ENCODE data around the gene NEK11.
"Not testable (repeated sequence)": the region's sequence is repeated elsewhere in the genome, so short reads cannot be mapped to it uniquely, and the experiment has no call there.

Gene NEK11

DNA sequence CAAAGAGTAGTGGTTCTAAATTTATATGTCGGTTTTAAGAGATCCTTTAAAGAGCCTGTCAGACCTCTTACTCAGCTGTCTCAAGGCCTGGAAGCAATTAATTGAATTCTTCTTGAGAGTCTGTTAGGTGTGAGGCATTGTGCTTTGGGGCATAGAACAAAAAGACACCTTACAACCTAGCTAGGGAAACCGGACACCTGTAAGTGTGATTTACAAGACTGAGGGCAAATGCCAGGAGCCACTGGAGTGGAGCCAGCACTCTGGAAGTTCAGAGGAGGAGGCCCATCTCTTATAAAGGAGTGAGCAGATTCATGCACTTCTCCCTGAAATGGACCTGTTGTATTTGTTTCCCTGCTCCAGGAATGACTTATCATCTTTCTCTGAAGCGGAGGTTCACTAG is 257.2 kb downstream of the NEK11 start:
- in situ Hi-C loops (cut with MboI; ENCODE audit: low sequenced_read_pairs): no loop called here

- in situ Hi-C loops (cut with MboI; ENCODE audit: low sequenced_read_pairs): no loop called here
Measured at GRCh38 chr3:131284302-131284701, 257.6 kb downstream of the NEK11 start.

DNA sequence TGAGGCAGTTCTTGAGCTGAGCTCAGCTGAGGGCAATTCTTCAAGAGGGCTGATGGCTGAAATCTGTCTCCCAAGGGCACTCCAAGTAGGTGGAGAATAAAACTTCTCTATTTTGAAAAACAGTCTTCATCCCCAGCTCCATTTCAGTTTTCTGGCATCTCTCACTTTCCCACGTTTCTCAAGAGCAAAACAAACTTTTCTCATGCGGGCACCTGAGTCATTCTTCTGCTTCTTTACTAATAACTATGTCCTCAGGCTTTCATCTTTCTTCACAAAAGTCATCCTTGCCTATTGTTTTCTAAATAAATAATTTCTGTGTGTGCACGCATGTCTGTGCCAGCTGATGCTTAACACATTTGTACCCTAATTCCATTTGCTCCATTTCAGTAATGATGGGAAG is 258.8 kb downstream of the NEK11 start:
- in situ Hi-C loops (cut with MboI; ENCODE audit: low sequenced_read_pairs): no loop called here

- in situ Hi-C loops (cut with MboI; ENCODE audit: low sequenced_read_pairs): no loop called here
Measured at GRCh38 chr3:131299836-131300235, 273.2 kb downstream of the NEK11 start.

GRCh38 chr3:131303848-131304247 is 277.2 kb downstream of the NEK11 start:
- in situ Hi-C loops (cut with MboI; ENCODE audit: low sequenced_read_pairs): no loop called here

DNA sequence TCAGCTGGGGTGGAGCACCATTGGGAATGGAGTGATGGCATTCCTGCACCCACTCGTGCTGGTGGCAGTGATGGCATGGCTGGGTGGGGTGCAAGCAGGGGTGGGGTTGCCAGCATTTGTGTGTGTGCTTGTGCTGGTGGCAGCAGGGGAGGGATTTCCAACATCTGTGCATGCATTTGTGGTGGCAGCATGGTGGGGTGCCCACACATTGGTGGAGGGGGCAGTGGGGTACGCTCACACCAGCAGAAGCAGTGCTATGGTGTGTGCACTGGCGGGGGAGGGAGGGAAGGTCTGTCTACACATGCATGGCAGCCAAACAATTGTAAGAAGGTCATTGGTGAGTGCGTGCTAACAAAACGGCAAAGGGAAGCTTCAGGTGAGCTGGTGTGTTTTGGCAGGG is 278.2 kb downstream of the NEK11 start:
- in situ Hi-C loops (cut with MboI; ENCODE audit: low sequenced_read_pairs): no loop called here

- in situ Hi-C loops (cut with MboI; ENCODE audit: low sequenced_read_pairs): no loop called here
Measured at GRCh38 chr3:131306242-131306641, 279.6 kb downstream of the NEK11 start.

DNA sequence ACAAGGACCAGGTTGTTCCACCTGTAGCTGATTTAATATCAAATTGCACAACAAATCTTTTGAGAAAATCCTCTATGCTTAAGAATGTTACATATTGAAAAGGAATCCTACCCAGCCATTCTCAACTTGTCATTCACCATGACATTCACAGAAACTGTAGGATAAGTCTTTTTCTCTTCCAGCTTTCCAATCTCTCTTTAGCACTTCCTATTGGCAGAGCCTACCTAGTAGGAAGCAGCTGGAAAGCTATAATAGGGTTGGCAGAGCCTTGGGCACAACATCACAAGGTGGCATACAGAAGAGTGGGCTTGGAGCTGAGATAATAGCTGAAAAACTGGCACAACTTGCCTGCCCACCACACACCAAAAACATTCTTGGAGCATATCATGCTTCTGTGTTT is 287.6 kb downstream of the NEK11 start:
- in situ Hi-C loops (cut with MboI; ENCODE audit: low sequenced_read_pairs): no loop called here

DNA sequence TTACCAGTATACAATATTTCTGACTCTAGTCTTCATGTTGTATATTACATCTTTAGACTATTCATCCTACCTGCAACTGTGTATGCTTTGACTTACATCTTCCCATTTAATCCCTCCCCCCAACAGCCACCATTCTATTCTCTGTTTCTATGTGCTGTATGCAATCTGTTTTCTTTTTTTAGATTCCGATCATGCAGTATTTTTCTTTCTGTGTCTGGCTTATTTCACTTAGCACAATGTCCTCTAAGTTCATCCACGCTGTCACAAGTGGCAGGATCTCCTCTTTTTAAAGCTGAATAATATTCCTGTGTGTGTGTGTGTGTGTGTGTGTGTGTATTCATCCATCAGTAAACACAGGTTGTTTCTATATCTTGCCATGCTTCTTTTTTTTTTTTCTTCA is 288.5 kb downstream of the NEK11 start:
- in situ Hi-C loops (cut with MboI; ENCODE audit: low sequenced_read_pairs): no loop called here

- in situ Hi-C loops (cut with MboI; ENCODE audit: low sequenced_read_pairs): no loop called here
Measured at GRCh38 chr3:131317667-131318066, 291.0 kb downstream of the NEK11 start.

- in situ Hi-C loops (cut with MboI; ENCODE audit: low sequenced_read_pairs): no loop called here
Measured at GRCh38 chr3:131323014-131323413, 296.3 kb downstream of the NEK11 start.

DNA sequence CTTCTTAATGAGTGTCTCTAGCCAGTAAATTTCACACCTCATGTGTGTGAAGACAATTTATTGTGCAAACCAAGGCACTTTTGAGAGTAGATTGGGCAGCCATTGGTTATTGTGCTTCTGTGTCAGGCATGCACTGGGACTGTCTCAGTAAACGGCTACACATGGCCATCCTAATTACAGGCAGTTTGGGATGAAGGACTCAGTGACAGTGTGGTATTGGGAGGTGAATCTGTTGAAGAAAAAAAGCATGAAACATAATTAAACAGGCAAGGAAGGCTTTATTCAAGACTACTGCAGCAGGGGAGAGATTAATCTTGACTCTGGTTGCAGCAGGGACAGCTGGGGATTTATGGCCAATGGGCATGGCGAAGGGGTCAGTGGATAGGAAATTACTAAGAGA is 297.1 kb downstream of the NEK11 start:
- in situ Hi-C loops (cut with MboI; ENCODE audit: low sequenced_read_pairs): no loop called here

GRCh38 chr3:131324923-131325322 is 298.2 kb downstream of the NEK11 start:
- in situ Hi-C loops (cut with MboI; ENCODE audit: low sequenced_read_pairs): no loop called here

GRCh38 chr3:131326307-131326706 is 299.6 kb downstream of the NEK11 start:
- in situ Hi-C loops (cut with MboI; ENCODE audit: low sequenced_read_pairs): no loop called here

- in situ Hi-C loops (cut with MboI; ENCODE audit: low sequenced_read_pairs): no loop called here
Measured at GRCh38 chr3:131328721-131329120, 302.0 kb downstream of the NEK11 start.

GRCh38 chr3:131329774-131330173 is 303.1 kb downstream of the NEK11 start:
- in situ Hi-C loops (cut with MboI; ENCODE audit: low sequenced_read_pairs): no loop called here

DNA sequence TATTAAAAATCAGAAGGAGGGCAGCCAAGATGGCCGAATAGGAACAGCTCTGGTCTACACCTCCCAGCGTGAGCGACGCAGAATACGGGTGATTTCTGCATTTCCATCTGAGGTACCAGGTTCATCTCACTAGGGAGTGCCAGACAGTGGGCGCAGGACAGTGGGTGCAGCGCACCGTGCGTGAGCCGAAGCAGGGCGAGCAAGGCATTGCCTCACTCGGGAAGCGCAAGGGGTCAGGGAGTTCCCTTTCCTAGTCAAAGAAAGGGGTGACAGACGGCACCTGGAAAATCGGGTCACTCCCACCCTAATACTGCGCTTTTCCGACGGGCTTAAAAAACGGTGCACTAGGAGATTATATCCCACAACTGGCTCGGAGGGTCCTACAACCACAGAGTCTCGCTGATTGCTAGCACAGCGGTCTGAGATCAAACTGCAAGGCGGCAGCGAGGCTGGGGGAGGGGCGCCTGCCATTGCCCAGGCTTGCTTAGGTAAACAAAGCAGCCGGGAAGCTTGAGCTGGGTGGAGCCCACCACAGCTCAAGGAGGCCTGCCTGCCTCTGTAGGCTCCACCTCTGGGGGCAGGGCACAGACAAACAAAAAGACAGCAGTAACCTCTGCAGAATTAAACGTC is 304.9 kb downstream of the NEK11 start:
- in situ Hi-C loops (cut with MboI; ENCODE audit: low sequenced_read_pairs): not testable (repeated sequence)

GRCh38 chr3:131338948-131339640 is 312.4 kb downstream of the NEK11 start:
- in situ Hi-C loops (cut with MboI; ENCODE audit: low sequenced_read_pairs): no loop called here

DNA sequence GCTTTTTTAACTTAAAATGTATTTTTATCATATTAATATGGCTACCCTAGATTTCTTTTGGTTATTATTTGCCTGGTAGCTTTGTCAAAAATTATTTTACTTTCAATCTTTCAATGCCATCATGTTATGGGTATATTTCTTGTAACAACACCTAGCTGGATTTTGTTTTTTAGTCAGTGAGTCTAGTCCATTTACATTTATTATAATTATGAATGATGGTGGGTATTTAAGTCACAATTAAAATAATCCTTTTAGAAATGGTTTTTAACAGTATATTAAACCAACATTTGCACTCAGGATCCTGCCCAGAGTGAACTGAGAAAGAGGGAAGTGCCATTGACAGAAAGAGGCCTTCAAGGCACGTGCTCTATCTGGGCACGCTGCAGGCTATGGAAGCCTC is 315.1 kb downstream of the NEK11 start:
- in situ Hi-C loops (cut with MboI; ENCODE audit: low sequenced_read_pairs): no loop called here

DNA sequence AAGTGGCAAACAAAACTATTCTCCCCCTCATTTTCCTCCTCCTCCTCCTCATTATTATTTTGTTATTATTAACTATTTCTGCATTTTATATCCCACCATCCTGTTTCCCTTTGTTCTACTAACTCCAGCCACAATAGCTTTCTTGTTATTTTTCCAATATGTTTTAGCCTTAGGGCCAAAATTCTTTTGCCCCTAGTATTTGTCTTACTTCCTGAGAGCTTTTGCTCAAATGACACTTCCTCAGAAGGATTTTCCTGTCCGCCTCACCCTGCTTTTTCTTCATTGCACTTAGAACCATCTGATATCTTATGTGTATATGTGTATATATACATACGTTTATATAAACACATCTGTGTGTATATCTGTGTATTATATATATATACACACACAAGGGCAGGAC is 322.2 kb downstream of the NEK11 start:
- in situ Hi-C loops (cut with MboI; ENCODE audit: low sequenced_read_pairs): no loop called here

DNA sequence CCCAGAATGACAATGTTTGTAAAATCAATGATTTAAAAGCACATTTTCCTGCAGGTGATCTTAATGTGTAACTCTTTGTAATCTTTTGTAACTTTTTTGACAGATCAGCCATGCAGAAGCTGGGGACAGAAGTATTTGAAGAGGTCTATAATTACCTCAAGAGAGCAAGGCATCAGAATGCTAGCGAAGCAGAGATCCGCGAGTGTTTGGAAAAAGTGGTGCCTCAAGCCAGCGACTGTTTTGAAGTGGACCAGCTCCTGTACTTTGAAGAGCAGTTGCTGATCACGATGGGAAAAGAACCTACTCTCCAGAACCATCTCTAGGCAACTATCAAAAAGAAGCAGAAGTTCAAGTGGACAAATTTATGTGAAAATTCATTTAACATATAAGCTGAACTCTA is 322.8 kb downstream of the NEK11 start:
- in situ Hi-C loops (cut with MboI; ENCODE audit: low sequenced_read_pairs): no loop called here

GRCh38 chr3:131349946-131350347 is 323.3 kb downstream of the NEK11 start:
- in situ Hi-C loops (cut with MboI; ENCODE audit: low sequenced_read_pairs): no loop called here

GRCh38 chr3:131350506-131350905 is 323.8 kb downstream of the NEK11 start:
- in situ Hi-C loops (cut with MboI; ENCODE audit: low sequenced_read_pairs): no loop called here

Data from hTERT RPE-1 (cell line).